Panc1 (cell line): ENCODE measurements around the gene CAMKK2. TPM values are rescaled to one million over a fixed set of nuclear protein-coding genes. Genes with fewer than 3 reads are reported as not detected.

ENCODE experiments used
- ATAC-seq: fragments of 200-7000 bp; cut with Tn5 transposase; 2 replicates; pipeline ENCODE4 v1.9.1; 2020; ENCODE audit warnings: mild to moderate bottlenecking, moderate library complexity
- BruUV-seq: library from RNA; stranded (reverse); fragments of 400-500 nt; replicated peaks from 2 replicates; lab custom pipeline; 2021; lab: Mats Ljungman, UMichigan
- CTCF ChIA-PET: fragments of 300-600 bp; sonication (Branson Sonifier 250); formaldehyde crosslinking; loops from one replicate; lab custom pipeline; 2022; ENCODE audit warnings: antibody characterized with exemption; lab: Charles Lee
- POLR2A ChIA-PET: fragments of 300-600 bp; sonication (Branson Sonifier 250); formaldehyde crosslinking; loops from one replicate; lab custom pipeline; 2022; ENCODE audit warnings: antibody characterized with exemption; lab: Charles Lee
- DNase-seq: peaks from one replicate; pipeline ENCODE4 v3.0.0-alpha.2; 2010; ENCODE audit warnings: low read depth, low spot score
- H3K27ac ChIP-seq: 2 replicates; pipeline ENCODE4 v1.5.1; 2011; ENCODE audit warnings: mild to moderate bottlenecking, low read length, inconsistent platforms
- H3K27me3 ChIP-seq: fragments of 200-500 bp; sonication (Bioruptor generic); 2 replicates; pipeline ENCODE4 v1.6.0; 2014; ENCODE audit warnings: low read length, inconsistent platforms; ENCODE audit not compliant: control insufficient read depth, insufficient read depth
- H3K36me3 ChIP-seq: fragments of 200-500 bp; sonication (Bioruptor generic); 2 replicates; pipeline ENCODE4 v1.5.1; 2014; ENCODE audit warnings: inconsistent platforms, mild to moderate bottlenecking, low read length, moderate library complexity; ENCODE audit not compliant: control insufficient read depth, insufficient read depth
- H3K4me1 ChIP-seq: 2 replicates; pipeline ENCODE4 v1.5.1; 2011; ENCODE audit warnings: inconsistent platforms, mild to moderate bottlenecking, low read length, moderate library complexity; ENCODE audit not compliant: control insufficient read depth, insufficient read depth
- H3K4me3 ChIP-seq, 2 experiments: 2 replicates each; pipeline ENCODE4 v1.5.1; 2011 to 2012; ENCODE audit warnings: low read depth in 2 of 2, low read length in 2 of 2, mild to moderate bottlenecking in 2 of 2, inconsistent platforms in 1 of 2, moderate library complexity in 1 of 2
- H3K9me3 ChIP-seq: fragments of 200-500 bp; sonication (Bioruptor generic); 2 replicates; pipeline ENCODE4 v1.5.1; 2014; ENCODE audit warnings: low read depth, mild to moderate bottlenecking, inconsistent platforms, low read length, moderate library complexity; ENCODE audit not compliant: control insufficient read depth, insufficient read depth
- CTCF ChIP-seq: fragments of 450-650 bp; IDR thresholded peaks from 2 replicates; pipeline ENCODE4 v1.5.1; 2017; ENCODE audit warnings: mild to moderate bottlenecking
- POLR2AphosphoS5 ChIP-seq: IDR thresholded peaks from 2 replicates; pipeline ENCODE4 v1.6.1; 2012; ENCODE audit warnings: mild to moderate bottlenecking, low read depth, low read length, moderate library complexity
- REST ChIP-seq, 2 experiments: IDR thresholded peaks; 2 replicates each; pipeline ENCODE4 v1.6.1; 2011 to 2012; ENCODE audit warnings: low read depth in 2 of 2, control low read depth in 1 of 2, low read length in 1 of 2, mild to moderate bottlenecking in 1 of 2, moderate library complexity in 1 of 2; ENCODE audit not compliant: insufficient read depth in 1 of 2
- SIN3A ChIP-seq: IDR thresholded peaks from 2 replicates; pipeline ENCODE4 v1.6.1; 2012; ENCODE audit warnings: low read depth, mild to moderate bottlenecking, low read length, moderate library complexity, borderline replicate concordance; ENCODE audit not compliant: insufficient read depth
- TCF7L2 ChIP-seq: IDR thresholded peaks from 2 replicates; pipeline ENCODE4 v1.6.1; 2011; ENCODE audit warnings: mild to moderate bottlenecking, low read depth, low read length, inconsistent platforms
- in situ Hi-C: cut with HindIII; loops from 2 replicates; pipeline ENCODE4 v1.10.0; 2016; ENCODE audit warnings: low sequenced_read_pairs, low pct_unique_long_range_greater_than_20kb
- intact Hi-C: fragments of 100-400 bp; cut with micrococcal nuclease; formaldehyde crosslinking; loops from one replicate; pipeline ENCODE4 v1.10.0; 2022; ENCODE audit not compliant: unreplicated experiment
- total RNA-seq: library from RNA; stranded (reverse); gene quantifications from one replicate; pipeline ENCODE4 v1.2.1, GENCODE V29; 2021; ENCODE audit not compliant: unreplicated experiment

CAMKK2 gene
- total RNA-seq, 1 experiment from 2014 or later, result 37.8 TPM

- Histone ChIP-seq H3K27me3 (no peaks in the 10 kb centered on the region), H3K27ac (no peak overlapping the region), H3K9me3 (no peaks in the 10 kb centered on the region), H3K36me3 (peaks cover 3% of the 10 kb centered on the region; the same call in 1 of the 2 replicates), H3K4me1 (no peaks in the 10 kb centered on the region), H3K4me3 (no peak overlapping the region)
- CTCF ChIA-PET, result no interaction called here
- in situ Hi-C loops, result no loop called here
- no peak for TF ChIP-seq TCF7L2
- no peak for TF ChIP-seq REST (IDR thresholded peaks at IDR 0.05; ENCODE audit: insufficient read depth in 1 of 2, low read depth in 2 of 2, low read length in 1 of 2)
- intact Hi-C loops, result no loop called here
- POLR2A ChIA-PET, result no interaction called here
- no peak for DNase-seq
- no TSS peak for BruUV-seq
- no peak for ATAC-seq
Observed at GRCh38 chr12:121248622-121249021, 47.9 kb downstream of the CAMKK2 start.

GRCh38 chr12:121246893-121247557, 49.5 kb downstream of the CAMKK2 start:
- POLR2A ChIA-PET, result no interaction called here
- BruUV-seq, result no TSS peak
- in situ Hi-C loops (no loop called here), intact Hi-C loops (no loop called here)
- CTCF ChIA-PET, result interaction anchor here (0.5 to 0.6 kb wide), 2 partner anchors 8 to 241 kb away, joined by 5 read pairs; no protein-coding TSS in a partner anchor
- Histone ChIP-seq H3K4me3 (no peak overlapping the region), H3K36me3 (no peaks in the 10 kb centered on the region), H3K27ac (no peak overlapping the region), H3K4me1 (no peaks in the 10 kb centered on the region), H3K27me3 (no peaks in the 10 kb centered on the region), H3K9me3 (no peaks in the 10 kb centered on the region)
- DNase-seq, result no peak
- TF ChIP-seq POLR2AphosphoS5 (no peak), REST (IDR thresholded peaks at IDR 0.05; ENCODE audit: insufficient read depth in 1 of 2, low read depth in 2 of 2, low read length in 1 of 2) (no peak), SIN3A (no peak), TCF7L2 (no peak), CTCF (no peak)
- no peak for ATAC-seq
